ENCODE results near the gene CDC42BPG. TPM values are rescaled to one million over a fixed set of nuclear protein-coding genes. Genes with fewer than 3 reads are reported as not detected.

Gene CDC42BPG
- polyA plus RNA-seq, 1 experiment = 0.02 TPM

DNA sequence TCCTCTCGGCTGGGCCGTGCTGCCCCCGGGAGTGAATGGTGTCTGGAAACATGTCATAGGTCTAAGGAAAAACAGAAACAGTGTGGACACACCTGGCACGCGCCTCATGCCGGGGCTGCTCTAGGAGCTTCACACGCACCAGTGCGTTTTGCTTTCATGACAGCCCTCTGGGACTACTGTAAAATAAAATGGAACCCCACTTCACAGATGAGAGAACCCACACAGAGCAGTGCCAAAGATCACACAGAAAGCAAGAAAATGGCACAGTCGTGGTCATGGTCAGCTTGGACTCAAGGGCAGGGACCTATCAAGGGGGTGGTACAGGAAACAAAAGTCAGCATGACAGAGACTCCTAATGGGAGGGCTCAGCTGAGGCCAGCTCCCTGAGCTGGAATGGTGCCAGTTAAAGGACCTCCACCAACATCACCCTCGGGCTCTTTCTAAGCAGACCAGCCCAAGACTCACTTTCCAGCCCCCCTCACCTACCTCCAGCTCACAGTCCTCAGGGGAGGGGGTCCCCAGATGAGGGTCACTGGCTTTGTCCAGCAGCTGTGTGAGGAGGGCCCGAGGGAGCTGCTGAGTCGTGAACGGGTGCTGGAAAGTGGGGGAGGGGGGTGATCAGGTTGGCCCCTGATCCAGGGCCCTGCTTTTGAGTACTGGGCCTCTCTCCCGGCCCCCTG lies 44.7 kb downstream of the CDC42BPG start:
- ChIA-PET CTCF (no interaction called here), POLR2A (no interaction called here)
- Histone ChIP-seq H3K27me3 (ENCODE audit: control insufficient read depth, insufficient read depth, low read length) (no peaks in the 10 kb centered on the region), H3K36me3 (ENCODE audit: control insufficient read depth, insufficient read depth, low read length) (peaks cover 15% of the 10 kb centered on the region), H3K4me3 (ENCODE audit: low read depth, low read length) (no peak overlapping the region)
- TF ChIP-seq, protein P1, sequence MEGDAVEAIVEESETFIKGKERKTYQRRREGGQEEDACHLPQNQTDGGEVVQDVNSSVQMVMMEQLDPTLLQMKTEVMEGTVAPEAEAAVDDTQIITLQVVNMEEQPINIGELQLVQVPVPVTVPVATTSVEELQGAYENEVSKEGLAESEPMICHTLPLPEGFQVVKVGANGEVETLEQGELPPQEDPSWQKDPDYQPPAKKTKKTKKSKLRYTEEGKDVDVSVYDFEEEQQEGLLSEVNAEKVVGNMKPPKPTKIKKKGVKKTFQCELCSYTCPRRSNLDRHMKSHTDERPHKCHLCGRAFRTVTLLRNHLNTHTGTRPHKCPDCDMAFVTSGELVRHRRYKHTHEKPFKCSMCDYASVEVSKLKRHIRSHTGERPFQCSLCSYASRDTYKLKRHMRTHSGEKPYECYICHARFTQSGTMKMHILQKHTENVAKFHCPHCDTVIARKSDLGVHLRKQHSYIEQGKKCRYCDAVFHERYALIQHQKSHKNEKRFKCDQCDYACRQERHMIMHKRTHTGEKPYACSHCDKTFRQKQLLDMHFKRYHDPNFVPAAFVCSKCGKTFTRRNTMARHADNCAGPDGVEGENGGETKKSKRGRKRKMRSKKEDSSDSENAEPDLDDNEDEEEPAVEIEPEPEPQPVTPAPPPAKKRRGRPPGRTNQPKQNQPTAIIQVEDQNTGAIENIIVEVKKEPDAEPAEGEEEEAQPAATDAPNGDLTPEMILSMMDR (IDR thresholded peaks at IDR 0.05; ENCODE audit: insufficient read depth, low read depth, low read length) = no peak
- DNase-seq (ENCODE audit: low read depth) = no peak

DNA sequence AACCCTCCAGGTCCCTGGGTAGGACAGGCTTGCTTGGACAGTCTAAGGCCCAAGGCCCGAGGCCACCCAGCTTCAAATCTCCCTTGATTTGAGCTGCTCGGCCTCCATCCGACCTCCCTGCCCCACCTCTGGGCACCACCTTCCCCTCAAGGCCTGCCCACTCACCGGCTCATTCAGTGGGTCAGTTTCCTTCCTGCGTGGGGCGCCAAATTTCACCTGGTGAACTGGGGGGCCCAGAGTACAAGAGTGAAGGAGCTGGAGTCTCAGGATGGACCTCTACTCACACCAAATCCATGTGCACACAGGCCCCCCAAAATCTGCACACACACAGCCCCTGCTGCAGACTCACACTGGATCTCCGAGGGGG lies 45.2 kb downstream of the CDC42BPG start:
- Histone ChIP-seq H3K36me3 (ENCODE audit: control insufficient read depth, insufficient read depth, low read length) (peaks cover 13% of the 10 kb centered on the region), H3K4me3 (ENCODE audit: low read depth, low read length) (no peak overlapping the region), H3K27me3 (ENCODE audit: control insufficient read depth, insufficient read depth, low read length) (no peaks in the 10 kb centered on the region)
- POLR2A ChIA-PET = no interaction called here
- CTCF ChIA-PET = interaction anchor here (1.3 kb wide), 1 partner anchor 13 kb away, joined by 3 read pairs; no protein-coding TSS in a partner anchor
- DNase-seq (ENCODE audit: low read depth) = no peak
- TF ChIP-seq, protein P1 (IDR thresholded peaks at IDR 0.05; ENCODE audit: insufficient read depth, low read depth, low read length) = no peak

- ChIA-PET CTCF (interaction anchor here (0.8 kb wide), 1 partner anchor 51 kb away, joined by 3 read pairs; no protein-coding TSS in a partner anchor), POLR2A (no interaction called here)
- Histone ChIP-seq H3K27me3 (ENCODE audit: control insufficient read depth, insufficient read depth, low read length) (no peaks in the 10 kb centered on the region), H3K4me3 (ENCODE audit: low read depth, low read length) (no peak overlapping the region), H3K36me3 (ENCODE audit: control insufficient read depth, insufficient read depth, low read length) (peaks cover 11% of the 10 kb centered on the region)
- DNase-seq (ENCODE audit: low read depth) = no peak
- TF ChIP-seq, protein P1 (IDR thresholded peaks at IDR 0.05; ENCODE audit: insufficient read depth, low read depth, low read length) = no peak
These were observed 47.5 kb downstream of the CDC42BPG start for GRCh38 chr11:64796757-64797541.

DNA sequence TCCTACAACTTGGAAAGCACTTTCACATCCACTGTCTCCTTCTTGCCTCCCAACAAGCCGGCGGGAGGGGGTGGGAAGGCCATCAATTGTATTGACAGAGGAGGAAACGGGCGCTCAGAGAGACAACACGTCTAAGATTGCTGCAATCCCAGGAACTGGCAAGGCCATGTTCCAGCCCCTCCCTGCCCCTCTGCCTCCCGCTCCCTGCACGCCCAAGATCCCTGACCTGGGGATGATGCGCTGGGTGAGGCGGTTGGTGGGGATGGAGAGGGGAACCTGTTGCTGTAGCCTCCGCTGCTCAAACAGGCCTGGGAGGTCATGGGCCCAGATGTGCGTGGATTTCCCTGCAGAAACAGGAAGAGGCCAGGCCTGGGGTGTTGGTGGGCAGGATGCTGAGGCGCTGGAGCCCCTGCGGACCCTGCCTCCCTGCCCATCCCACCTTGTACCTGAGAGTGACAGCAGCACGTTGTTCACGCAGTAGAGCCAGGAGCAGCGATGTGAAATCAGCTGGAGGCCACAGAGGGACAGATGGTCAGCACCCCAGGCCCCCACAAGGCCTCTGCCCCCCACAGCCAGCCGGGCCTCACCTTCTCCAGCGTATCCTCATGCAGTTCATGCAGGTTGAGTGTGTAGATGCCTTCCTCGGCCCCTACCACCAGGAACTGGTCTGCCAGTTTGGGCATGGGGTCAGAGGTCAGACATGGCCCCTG lies 48.3 kb downstream of the CDC42BPG start:
- ChIA-PET CTCF (no interaction called here), POLR2A (no interaction called here)
- Histone ChIP-seq H3K36me3 (ENCODE audit: control insufficient read depth, insufficient read depth, low read length) (peaks cover 11% of the 10 kb centered on the region), H3K27me3 (ENCODE audit: control insufficient read depth, insufficient read depth, low read length) (no peaks in the 10 kb centered on the region), H3K4me3 (ENCODE audit: low read depth, low read length) (no peak overlapping the region)
- DNase-seq (ENCODE audit: low read depth) = no peak
- TF ChIP-seq, protein P1 (IDR thresholded peaks at IDR 0.05; ENCODE audit: insufficient read depth, low read depth, low read length) = no peak

- TF ChIP-seq, protein P1 (IDR thresholded peaks at IDR 0.05; ENCODE audit: insufficient read depth, low read depth, low read length) = no peak
- CTCF ChIA-PET = interaction anchor here (0.7 kb wide), 1 partner anchor 9 kb away, joined by 3 read pairs; no protein-coding TSS in a partner anchor
These were observed 49.9 kb downstream of the CDC42BPG start for GRCh38 chr11:64794526-64794925.

More at GRCh38 chr11:64794526-64794925, 49.9 kb downstream of the CDC42BPG start:
- Histone ChIP-seq H3K27me3 (ENCODE audit: control insufficient read depth, insufficient read depth, low read length) (no peaks in the 10 kb centered on the region), H3K36me3 (ENCODE audit: control insufficient read depth, insufficient read depth, low read length) (peaks cover 18% of the 10 kb centered on the region), H3K4me3 (ENCODE audit: low read depth, low read length) (no peak overlapping the region)
- no peak for DNase-seq (ENCODE audit: low read depth)
- POLR2A ChIA-PET = no interaction called here
